Astrocyte of the cerebellum (primary cell): Measurements from ENCODE around the gene ZNF653.

Experiments used
- DNase-seq: peaks from one replicate; pipeline ENCODE4 v3.0.0-alpha.2; 2011; ENCODE audit warnings: low read depth
- H3K4me3 ChIP-seq: 2 replicates; pipeline ENCODE4 v1.5.1; 2011; ENCODE audit warnings: mild to moderate bottlenecking, low read depth, low read length, moderate library complexity
- in situ Hi-C: cut with HindIII; loops from 2 replicates; pipeline ENCODE4 v1.10.0; 2017; ENCODE audit warnings: low sequenced_read_pairs
- TF ChIP-seq, protein P1 (sequence below): IDR thresholded peaks from 2 replicates; pipeline ENCODE4 v1.5.1; 2012; ENCODE audit warnings: low read length, low read depth, moderate library complexity, mild to moderate bottlenecking; ENCODE audit errors: missing control alignments

Gene ZNF653

DNA sequence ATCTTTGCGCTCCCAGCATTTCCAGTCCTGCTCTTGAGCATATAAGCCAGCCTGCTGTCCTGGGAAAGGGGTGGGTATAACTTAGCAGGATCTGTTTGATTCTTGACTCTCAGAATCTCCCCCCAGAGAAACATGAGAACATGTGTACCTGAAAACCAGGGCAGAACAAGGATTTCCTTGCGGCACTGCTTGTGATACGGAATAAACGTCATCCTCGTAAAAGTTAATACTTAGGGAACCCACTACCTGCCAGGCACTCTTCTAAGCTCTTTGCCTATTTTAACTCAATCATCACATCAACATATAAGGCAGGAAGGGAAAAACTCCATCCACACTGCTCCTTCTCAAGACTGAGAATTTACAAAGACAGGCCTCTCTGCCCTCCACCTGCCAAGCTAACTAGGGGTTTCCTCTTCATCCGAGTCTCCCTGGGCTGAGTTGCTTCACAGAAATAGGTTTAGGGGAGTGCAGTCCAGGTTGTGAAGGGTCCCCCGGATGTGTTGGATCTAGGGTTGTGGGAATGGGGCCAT lies 1.1 kb downstream of the ZNF653 start:
- DNase-seq, result no peak
- H3K4me3 ChIP-seq, result peak overlapping the region; percentile 68
- in situ Hi-C loops, result no loop called here
- TF ChIP-seq, protein P1, sequence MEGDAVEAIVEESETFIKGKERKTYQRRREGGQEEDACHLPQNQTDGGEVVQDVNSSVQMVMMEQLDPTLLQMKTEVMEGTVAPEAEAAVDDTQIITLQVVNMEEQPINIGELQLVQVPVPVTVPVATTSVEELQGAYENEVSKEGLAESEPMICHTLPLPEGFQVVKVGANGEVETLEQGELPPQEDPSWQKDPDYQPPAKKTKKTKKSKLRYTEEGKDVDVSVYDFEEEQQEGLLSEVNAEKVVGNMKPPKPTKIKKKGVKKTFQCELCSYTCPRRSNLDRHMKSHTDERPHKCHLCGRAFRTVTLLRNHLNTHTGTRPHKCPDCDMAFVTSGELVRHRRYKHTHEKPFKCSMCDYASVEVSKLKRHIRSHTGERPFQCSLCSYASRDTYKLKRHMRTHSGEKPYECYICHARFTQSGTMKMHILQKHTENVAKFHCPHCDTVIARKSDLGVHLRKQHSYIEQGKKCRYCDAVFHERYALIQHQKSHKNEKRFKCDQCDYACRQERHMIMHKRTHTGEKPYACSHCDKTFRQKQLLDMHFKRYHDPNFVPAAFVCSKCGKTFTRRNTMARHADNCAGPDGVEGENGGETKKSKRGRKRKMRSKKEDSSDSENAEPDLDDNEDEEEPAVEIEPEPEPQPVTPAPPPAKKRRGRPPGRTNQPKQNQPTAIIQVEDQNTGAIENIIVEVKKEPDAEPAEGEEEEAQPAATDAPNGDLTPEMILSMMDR, result no peak

DNA sequence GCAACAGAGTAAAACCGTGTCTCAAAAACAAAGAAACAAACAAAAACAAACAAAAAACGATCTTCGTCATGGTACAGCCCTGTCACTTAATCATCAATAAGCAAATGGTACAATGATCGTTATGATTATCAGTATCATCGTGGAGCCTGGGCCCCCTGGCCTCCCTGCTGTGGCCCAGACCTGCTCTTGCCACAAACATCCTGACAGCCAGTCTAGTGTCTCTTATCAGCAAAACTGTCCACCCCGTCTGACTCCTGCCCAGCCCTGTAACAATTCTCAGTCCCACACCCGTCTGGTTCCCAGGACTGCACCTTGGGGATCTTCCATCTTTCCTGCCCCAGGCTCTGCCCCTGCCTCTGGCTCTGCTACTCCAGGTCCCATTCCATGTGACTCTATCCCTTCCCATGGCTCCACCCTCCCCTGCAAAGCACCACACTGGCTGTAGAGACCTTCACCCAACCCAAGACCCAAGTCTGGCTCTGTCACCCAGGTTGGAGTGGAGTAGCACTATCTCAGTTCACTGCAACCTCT lies 5.7 kb downstream of the ZNF653 start:
- in situ Hi-C loops, result no loop called here
- H3K4me3 ChIP-seq, result no peak overlapping the region
- TF ChIP-seq, protein P1, result no peak
- no peak for DNase-seq

DNA sequence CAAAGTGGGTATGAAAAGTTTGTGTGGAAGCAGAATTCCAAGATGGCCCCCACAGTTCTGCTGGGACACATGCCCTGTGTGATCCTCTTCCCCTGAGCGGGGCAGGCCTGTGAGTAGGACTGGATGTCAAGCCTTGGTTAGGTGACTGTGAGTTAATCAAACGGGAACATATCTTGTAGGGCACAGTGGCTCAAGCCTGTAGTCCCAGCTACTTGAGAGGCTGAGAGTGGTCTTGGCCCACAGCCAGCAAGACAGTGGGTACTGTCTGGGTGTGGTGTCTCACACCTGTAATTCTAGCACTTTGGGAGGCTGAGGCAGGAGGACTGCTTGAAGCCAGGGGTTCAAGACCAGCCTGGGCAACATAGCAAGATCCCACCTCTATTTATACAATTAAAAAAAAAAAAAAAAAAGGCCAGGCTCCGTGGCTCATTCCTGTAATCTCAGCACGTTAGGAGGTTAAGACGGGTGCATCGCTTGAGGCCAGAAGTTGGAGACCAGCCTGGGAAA lies 6.4 kb downstream of the ZNF653 start:
- in situ Hi-C loops, result no loop called here
- TF ChIP-seq, protein P1, result no peak
- no peak for DNase-seq
- H3K4me3 ChIP-seq, result no peak overlapping the region

DNA sequence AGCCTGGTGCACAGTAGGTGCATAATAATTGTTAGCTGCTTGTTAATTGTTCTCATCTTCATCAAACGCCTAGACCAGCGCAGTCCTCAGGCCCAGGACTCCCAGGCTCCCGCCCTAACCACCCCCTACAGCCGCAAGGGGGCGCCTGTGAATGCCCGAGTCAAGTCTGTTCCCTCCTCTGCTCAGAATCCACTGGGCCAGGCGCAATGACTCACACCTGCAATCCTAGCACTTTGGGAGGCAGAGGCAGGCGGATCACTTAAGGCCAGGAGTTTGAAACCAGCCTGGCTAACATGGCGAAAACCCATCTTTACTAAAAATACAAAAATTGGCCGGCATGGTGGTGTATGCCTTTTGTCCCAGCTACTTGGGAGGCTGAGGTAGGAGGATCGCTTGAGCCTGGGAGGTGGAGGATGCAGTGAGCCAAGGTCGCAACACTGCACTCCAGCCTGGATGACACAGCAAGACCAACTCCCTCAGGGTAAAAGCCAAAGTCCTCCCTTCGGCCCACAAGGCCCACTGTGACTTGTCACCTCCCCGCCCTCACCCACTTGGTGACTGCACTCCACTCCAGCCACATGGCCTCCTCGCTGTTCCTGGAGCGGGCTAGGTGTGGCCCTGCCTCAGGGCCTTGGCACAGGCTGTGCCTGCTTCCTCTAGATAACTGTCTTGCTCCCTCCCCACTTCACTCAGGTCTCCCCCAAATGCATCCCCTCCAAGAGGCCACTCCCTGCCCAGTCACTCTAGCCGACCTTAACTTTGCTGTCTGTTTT lies 9.1 kb downstream of the ZNF653 start:
- DNase-seq, result peak; percentile 52
- no peak overlapping the region for H3K4me3 ChIP-seq
- in situ Hi-C loops, result no loop called here
- TF ChIP-seq, protein P1, result peak; percentile 73

DNA sequence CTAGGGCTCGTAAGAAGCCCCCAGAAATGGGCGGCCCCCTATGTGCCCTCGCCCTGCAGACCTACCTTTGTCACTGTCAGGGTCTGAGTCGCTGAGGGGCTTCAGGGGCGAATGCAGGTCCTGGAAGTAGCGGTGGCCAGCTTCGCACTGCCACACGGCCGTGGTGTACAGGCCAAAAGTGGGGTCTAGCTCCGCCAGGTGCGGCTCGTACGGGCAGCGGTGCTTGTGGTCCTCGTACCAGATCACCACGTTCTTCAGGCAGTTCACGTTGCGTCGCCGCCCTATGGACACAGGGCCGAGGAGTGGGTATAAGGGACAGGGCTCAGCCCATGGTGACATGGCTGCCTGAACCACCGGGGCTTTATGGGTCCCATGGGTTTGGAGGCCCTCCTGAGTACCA lies 9.8 kb downstream of the ZNF653 start:
- TF ChIP-seq, protein P1, result no peak
- no peak overlapping the region for H3K4me3 ChIP-seq
- in situ Hi-C loops, result no loop called here
- no peak for DNase-seq

DNA sequence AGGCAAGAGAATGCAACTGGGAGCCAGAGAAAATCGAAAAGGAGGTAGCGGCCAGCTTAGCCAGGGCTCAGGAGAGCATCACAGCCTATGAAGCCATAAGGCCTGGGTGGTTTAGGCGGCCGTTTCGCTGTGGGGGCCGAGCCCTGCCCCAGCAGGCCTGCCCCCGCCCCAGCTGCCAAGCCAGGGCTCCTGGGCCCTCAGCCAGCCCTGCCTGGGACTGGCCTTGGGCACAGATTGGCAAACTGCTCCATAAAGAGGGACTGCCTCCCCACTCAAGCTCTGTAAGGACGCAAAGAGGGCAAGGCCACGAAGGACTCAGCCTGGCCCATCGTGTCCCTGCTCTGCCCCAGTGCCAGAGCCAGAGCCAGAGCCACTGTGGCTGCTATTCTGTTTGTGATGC lies 10.2 kb downstream of the ZNF653 start:
- no peak overlapping the region for H3K4me3 ChIP-seq
- in situ Hi-C loops, result no loop called here
- TF ChIP-seq, protein P1, result no peak
- DNase-seq, result no peak
